ENCODE data around the gene ZNF628. TPM values are rescaled to one million over a fixed set of nuclear protein-coding genes. Genes with fewer than 3 reads are reported as not detected.

Gene ZNF628
- 5.0 TPM for polyA plus RNA-seq (2012; ENCODE audit: low read depth, missing spikeins)

DNA sequence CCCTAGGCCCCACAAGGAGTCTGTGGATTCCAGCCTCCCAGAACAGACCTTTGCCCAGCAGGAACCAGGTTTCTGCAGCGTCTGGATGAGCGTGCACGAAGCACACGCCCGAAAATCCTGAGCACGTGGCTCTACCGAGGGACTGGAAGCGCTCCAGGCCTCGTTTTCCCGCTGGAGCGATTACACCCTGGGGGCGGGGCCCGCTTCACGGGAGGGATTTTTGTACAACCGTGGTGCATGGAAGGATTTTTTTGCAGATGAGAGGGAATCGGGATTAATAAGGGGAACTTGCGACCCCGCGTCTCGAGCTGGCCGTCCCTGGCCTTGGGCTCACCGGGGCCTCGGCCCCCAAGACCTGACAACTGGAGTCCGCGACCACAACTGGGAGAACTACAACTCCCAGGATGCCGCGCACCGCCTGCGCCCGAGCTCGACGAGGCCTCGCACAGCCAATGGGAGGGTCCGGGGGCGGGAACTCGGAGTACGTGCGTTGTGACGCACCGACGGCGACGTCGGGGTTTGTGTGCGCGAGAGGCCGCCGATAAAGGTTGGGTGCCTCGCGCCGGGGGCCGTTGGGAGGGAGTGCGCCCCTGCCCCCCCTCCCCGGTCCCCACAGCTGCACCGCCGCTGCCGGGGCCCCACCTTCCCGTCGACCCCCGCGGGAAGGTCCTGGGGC lies at the start of gene ZNF628:
TSS of gene ZNF628 (plus strand) at position 518 of the 676 bp plus-strand sequence. CDS start 3,294 bp downstream, outside the sequence.
- peak; percentile 45; the same call in 1 of the 2 replicates for TF ChIP-seq TAF1 (IDR thresholded peaks at IDR 0.05; ENCODE audit: low read depth, low read length)
- peak; percentile 12 for TF ChIP-seq PAX5 (IDR thresholded peaks at IDR 0.05; ENCODE audit: insufficient read depth, low read length, severe bottlenecking)
- TF ChIP-seq POLR2A (IDR thresholded peaks at IDR 0.05; ENCODE audit: low read depth, low read length), result peak; percentile 27; the same call in 1 of the 2 replicates
- TF ChIP-seq POLR2AphosphoS5 (IDR thresholded peaks at IDR 0.05; ENCODE audit: low read depth, low read length), result 0 out of 2 replicates have a peak, but pooled peaks have one; percentile 22
- TF ChIP-seq POU2F2 (IDR thresholded peaks at IDR 0.05; ENCODE audit: low read depth, low read length), result no peak
- no peak for TF ChIP-seq SPI1 (IDR thresholded peaks at IDR 0.05; ENCODE audit: low read depth, low read length)
- FAIRE-seq (peak; percentile 95), DNase-seq (ENCODE audit: insufficient read length, low spot score) (peak; percentile 100)

DNA sequence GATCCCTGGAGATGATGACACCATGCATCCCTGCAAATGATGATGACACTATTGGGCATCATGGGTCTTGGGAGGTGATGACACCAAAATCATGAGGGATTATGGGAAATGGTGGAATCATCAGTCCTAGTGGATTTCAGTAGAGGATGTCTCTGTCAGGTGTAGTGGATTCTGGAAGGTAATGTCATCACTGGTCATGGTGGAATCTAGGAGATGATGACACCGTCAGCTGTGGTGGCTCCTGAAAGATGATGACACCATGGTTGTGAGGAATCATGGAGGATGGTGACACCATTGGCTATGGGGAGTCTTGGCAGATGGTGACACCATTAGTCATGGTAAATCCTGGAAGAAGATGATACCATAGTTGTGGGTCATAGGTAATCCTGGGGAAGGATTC lies 45.2 kb upstream of the ZNF628 start:
- no peak for DNase-seq (ENCODE audit: insufficient read length, low spot score)
- TF ChIP-seq SPI1 (IDR thresholded peaks at IDR 0.05; ENCODE audit: low read depth, low read length) (no peak), TAF1 (IDR thresholded peaks at IDR 0.05; ENCODE audit: low read depth, low read length) (no peak), POLR2AphosphoS5 (IDR thresholded peaks at IDR 0.05; ENCODE audit: low read depth, low read length) (no peak), PAX5 (IDR thresholded peaks at IDR 0.05; ENCODE audit: insufficient read depth, low read length, severe bottlenecking) (no peak), POU2F2 (IDR thresholded peaks at IDR 0.05; ENCODE audit: low read depth, low read length) (no peak), POLR2A (IDR thresholded peaks at IDR 0.05; ENCODE audit: low read depth, low read length) (no peak)
- no peak for FAIRE-seq

DNA sequence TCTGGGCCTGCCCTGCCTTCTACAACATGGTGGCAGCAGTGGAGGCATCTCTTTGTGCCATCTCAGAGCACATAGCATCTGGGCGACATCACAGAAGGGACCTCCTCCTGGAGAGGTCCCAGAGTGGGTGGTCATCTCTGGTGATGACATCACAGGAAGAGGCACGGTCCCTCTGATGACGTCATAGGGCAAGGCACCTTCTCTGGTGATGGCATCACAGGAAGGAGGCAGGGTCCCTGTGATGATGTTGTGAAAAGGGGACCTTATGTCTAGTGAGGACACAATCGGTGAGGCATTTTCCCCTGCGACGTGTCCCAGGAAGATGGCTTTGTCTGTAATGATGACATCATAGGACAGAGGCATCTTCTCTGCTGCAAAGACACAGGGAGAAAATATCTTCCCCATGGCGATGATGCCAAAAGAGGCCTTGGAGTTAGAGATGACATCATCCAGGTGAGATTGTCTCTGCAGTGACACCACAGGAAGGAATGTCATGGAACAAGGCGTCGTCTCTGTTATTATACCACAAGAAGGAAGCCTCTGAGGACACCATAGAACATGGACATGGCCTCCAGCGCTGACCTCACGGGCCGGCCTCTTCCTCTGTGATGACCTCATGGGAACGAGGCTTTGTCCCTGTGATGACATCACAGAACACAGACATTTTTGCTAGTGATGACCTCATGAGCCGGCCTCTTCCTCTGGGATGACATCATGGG lies 44.0 kb upstream of the ZNF628 start:
- TF ChIP-seq SPI1 (IDR thresholded peaks at IDR 0.05; ENCODE audit: low read depth, low read length), result no peak
- no peak for TF ChIP-seq PAX5 (IDR thresholded peaks at IDR 0.05; ENCODE audit: insufficient read depth, low read length, severe bottlenecking)
- TF ChIP-seq TAF1 (IDR thresholded peaks at IDR 0.05; ENCODE audit: low read depth, low read length), result no peak
- TF ChIP-seq POU2F2 (IDR thresholded peaks at IDR 0.05; ENCODE audit: low read depth, low read length), result no peak
- no peak for TF ChIP-seq POLR2AphosphoS5 (IDR thresholded peaks at IDR 0.05; ENCODE audit: low read depth, low read length)
- no peak for TF ChIP-seq POLR2A (IDR thresholded peaks at IDR 0.05; ENCODE audit: low read depth, low read length)
- FAIRE-seq (no peak), DNase-seq (ENCODE audit: insufficient read length, low spot score) (no peak)

DNA sequence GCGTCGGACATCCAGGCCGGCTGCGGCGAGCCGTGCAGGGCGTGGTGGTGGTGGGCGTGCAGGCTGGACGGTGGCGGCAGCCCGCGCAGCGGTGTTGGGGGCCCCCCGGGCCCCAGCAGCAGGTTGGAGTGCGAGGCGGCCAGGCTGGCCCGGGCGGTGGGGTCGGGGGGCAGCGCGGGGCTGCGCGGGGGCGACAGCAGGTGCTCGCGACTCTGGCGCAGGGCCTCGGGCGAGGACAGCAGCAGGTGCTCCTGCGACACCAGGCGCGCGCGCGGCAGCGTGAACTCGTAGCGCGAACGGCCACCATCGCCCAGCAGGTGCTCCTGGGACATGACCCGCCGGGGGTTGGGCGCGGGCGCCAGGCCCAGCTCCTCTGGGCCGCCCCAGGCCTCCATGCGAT lies 43.1 kb upstream of the ZNF628 start:
- DNase-seq (ENCODE audit: insufficient read length, low spot score) (no peak), FAIRE-seq (no peak)
- TF ChIP-seq POU2F2 (IDR thresholded peaks at IDR 0.05; ENCODE audit: low read depth, low read length) (no peak), PAX5 (IDR thresholded peaks at IDR 0.05; ENCODE audit: insufficient read depth, low read length, severe bottlenecking) (no peak), TAF1 (IDR thresholded peaks at IDR 0.05; ENCODE audit: low read depth, low read length) (no peak), POLR2AphosphoS5 (IDR thresholded peaks at IDR 0.05; ENCODE audit: low read depth, low read length) (no peak), SPI1 (IDR thresholded peaks at IDR 0.05; ENCODE audit: low read depth, low read length) (no peak), POLR2A (IDR thresholded peaks at IDR 0.05; ENCODE audit: low read depth, low read length) (no peak)

DNA sequence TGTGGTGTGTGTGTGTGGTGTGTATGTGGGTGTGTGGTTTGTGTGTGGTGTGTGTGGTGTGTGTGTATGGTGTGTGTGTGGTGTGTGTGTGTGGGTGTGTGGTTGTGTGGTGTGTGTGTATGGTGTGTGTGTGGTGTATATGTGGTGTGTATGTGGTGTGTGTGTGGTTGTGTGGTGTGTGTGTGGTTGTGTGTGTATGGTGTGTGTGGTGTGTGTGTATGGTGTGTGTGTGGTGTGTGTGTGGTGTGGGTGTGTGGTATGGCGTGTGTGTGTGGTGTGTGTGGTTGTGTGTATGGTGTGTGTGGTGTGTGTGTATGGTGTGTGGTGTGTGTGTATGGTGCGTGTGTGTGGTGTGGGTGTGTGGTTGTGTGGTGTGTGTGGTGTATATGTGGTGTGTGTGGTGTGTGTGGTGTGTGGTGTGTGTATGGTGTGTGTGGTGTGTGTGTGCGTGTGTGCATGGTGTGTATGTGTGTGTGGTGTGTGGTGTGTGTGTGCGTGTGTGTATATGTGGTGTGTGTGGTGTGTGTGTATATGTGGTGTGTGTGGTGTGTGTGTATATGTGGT lies 42.0 kb upstream of the ZNF628 start:
- TF ChIP-seq POU2F2 (IDR thresholded peaks at IDR 0.05; ENCODE audit: low read depth, low read length) (no peak), POLR2A (IDR thresholded peaks at IDR 0.05; ENCODE audit: low read depth, low read length) (no peak), POLR2AphosphoS5 (IDR thresholded peaks at IDR 0.05; ENCODE audit: low read depth, low read length) (no peak), PAX5 (IDR thresholded peaks at IDR 0.05; ENCODE audit: insufficient read depth, low read length, severe bottlenecking) (no peak), TAF1 (IDR thresholded peaks at IDR 0.05; ENCODE audit: low read depth, low read length) (no peak), SPI1 (IDR thresholded peaks at IDR 0.05; ENCODE audit: low read depth, low read length) (no peak)
- DNase-seq (ENCODE audit: insufficient read length, low spot score) (no peak), FAIRE-seq (peak; percentile 98)

DNA sequence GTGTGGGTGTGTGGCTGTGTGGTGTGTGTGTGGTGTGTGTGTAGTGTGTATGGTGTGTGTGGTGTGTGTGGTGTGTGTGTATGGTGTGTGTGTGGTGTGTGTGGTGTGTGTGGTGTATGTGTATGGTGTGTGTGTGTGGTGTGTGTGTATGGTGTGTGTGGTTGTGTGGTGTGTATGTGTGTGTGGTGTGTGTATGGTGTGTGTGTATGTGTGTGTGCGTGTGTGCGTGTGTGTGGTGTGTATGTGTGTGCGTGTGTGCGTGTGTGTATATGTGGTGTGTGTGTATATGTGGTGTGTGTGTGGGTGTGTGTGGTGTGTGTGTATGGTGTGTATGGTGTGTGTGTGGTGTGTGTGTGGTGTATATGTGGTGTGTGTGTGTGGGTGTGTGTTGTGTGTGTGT lies 41.4 kb upstream of the ZNF628 start:
- FAIRE-seq, result no peak
- no peak for DNase-seq (ENCODE audit: insufficient read length, low spot score)
- TF ChIP-seq POU2F2 (IDR thresholded peaks at IDR 0.05; ENCODE audit: low read depth, low read length), result no peak
- TF ChIP-seq POLR2A (IDR thresholded peaks at IDR 0.05; ENCODE audit: low read depth, low read length), result no peak
- no peak for TF ChIP-seq POLR2AphosphoS5 (IDR thresholded peaks at IDR 0.05; ENCODE audit: low read depth, low read length)
- TF ChIP-seq SPI1 (IDR thresholded peaks at IDR 0.05; ENCODE audit: low read depth, low read length), result no peak
- TF ChIP-seq PAX5 (IDR thresholded peaks at IDR 0.05; ENCODE audit: insufficient read depth, low read length, severe bottlenecking), result no peak
- no peak for TF ChIP-seq TAF1 (IDR thresholded peaks at IDR 0.05; ENCODE audit: low read depth, low read length)

DNA sequence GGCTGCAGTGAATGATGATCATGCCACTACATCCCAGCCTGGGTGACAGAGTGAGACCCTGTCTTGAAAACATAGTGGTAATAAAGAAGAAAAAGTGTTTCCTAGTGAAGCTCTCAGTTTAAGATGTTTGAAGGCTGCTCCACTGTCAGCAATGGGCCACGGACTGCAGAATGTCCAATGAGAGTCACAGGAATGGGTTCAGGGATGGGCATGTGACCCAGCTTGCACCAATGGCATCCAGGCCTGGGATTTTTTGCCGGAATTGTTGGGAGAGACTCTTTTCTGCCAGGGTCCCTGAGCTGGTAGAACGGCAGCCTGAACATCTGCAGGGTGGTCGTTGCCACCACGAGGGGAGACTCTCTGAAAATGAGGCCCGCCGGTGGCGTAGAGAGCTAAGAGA lies 39.6 kb upstream of the ZNF628 start:
- no peak for DNase-seq (ENCODE audit: insufficient read length, low spot score)
- TF ChIP-seq POU2F2 (IDR thresholded peaks at IDR 0.05; ENCODE audit: low read depth, low read length) (no peak), POLR2AphosphoS5 (IDR thresholded peaks at IDR 0.05; ENCODE audit: low read depth, low read length) (no peak), PAX5 (IDR thresholded peaks at IDR 0.05; ENCODE audit: insufficient read depth, low read length, severe bottlenecking) (no peak), SPI1 (IDR thresholded peaks at IDR 0.05; ENCODE audit: low read depth, low read length) (no peak), TAF1 (IDR thresholded peaks at IDR 0.05; ENCODE audit: low read depth, low read length) (no peak), POLR2A (IDR thresholded peaks at IDR 0.05; ENCODE audit: low read depth, low read length) (no peak)
- FAIRE-seq, result no peak

DNA sequence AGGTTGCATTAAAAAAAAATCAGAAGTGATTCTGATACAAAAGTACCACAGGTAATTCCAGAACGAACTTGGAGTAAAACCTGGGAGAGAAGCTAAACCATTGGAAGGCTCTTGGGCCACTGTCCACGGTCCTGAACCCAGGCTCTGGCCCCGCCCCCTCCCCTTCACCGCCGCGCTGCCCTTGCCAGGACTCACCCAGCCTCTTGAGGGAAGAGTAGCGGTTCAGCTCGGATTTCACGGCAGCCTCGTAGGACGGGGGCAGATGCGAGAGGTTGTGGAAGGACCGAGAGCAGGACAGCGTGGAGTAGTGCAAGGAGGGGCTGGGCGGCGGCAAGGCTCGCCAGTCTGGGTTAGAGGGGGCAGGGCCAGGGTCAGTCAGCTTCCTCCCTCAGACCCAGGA lies 39.0 kb upstream of the ZNF628 start:
- FAIRE-seq (no peak), DNase-seq (ENCODE audit: insufficient read length, low spot score) (no peak)
- no peak for TF ChIP-seq POLR2A (IDR thresholded peaks at IDR 0.05; ENCODE audit: low read depth, low read length)
- no peak for TF ChIP-seq PAX5 (IDR thresholded peaks at IDR 0.05; ENCODE audit: insufficient read depth, low read length, severe bottlenecking)
- no peak for TF ChIP-seq POLR2AphosphoS5 (IDR thresholded peaks at IDR 0.05; ENCODE audit: low read depth, low read length)
- no peak for TF ChIP-seq POU2F2 (IDR thresholded peaks at IDR 0.05; ENCODE audit: low read depth, low read length)
- no peak for TF ChIP-seq TAF1 (IDR thresholded peaks at IDR 0.05; ENCODE audit: low read depth, low read length)
- TF ChIP-seq SPI1 (IDR thresholded peaks at IDR 0.05; ENCODE audit: low read depth, low read length), result no peak

DNA sequence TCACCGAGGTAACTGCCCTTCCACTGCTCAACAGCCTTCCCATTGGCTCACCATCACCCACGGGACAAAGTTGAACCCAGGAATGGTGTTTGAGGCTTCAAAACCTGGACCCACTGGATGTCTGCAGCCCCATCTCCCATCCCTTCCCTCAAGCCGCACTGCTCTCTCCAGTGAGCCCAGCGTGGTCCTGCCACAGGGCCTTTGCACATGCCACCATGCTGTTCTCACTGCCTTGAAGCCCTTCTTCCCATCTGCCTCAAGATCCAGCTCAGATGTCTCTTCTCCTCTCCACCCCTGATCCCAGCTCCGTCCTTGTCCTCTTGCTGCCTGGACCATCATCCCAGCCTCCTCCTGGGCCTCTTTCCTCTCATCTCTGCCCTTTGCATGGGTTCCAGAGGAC lies 37.4 kb upstream of the ZNF628 start:
- no peak for FAIRE-seq
- no peak for DNase-seq (ENCODE audit: insufficient read length, low spot score)
- no peak for TF ChIP-seq TAF1 (IDR thresholded peaks at IDR 0.05; ENCODE audit: low read depth, low read length)
- no peak for TF ChIP-seq SPI1 (IDR thresholded peaks at IDR 0.05; ENCODE audit: low read depth, low read length)
- no peak for TF ChIP-seq POLR2AphosphoS5 (IDR thresholded peaks at IDR 0.05; ENCODE audit: low read depth, low read length)
- no peak for TF ChIP-seq PAX5 (IDR thresholded peaks at IDR 0.05; ENCODE audit: insufficient read depth, low read length, severe bottlenecking)
- no peak for TF ChIP-seq POU2F2 (IDR thresholded peaks at IDR 0.05; ENCODE audit: low read depth, low read length)
- no peak for TF ChIP-seq POLR2A (IDR thresholded peaks at IDR 0.05; ENCODE audit: low read depth, low read length)

Data from GM12891 (cell line).